MCF 10A (cell line): ENCODE measurements around the gene TXLNB. TPM values are rescaled to one million over a fixed set of nuclear protein-coding genes. Genes with fewer than 3 reads are reported as not detected.
A peak's percentile ranks its signal among the peaks of the same experiment; 100 is the strongest.

Experiments used
- BruUV-seq: library from RNA; stranded (reverse); fragments of 400-500 nt; replicated peaks from 2 replicates; lab custom pipeline; 2021; lab: Mats Ljungman, UMichigan
- CTCF ChIA-PET: fragments of 300-600 bp; sonication (Branson Sonifier 250); formaldehyde crosslinking; extraction: SDS; loops from one replicate; lab custom pipeline; 2021; ENCODE audit warnings: antibody characterized with exemption, inconsistent platforms; lab: Yijun Ruan, JAX
- POLR2A ChIA-PET: fragments of 300-600, 350-650 bp; sonication (Branson Sonifier 250); formaldehyde crosslinking; extraction: SDS; loops from one replicate; lab custom pipeline; 2020; ENCODE audit warnings: antibody characterized with exemption, inconsistent platforms; lab: Yijun Ruan, JAX
- DNase-seq: peaks from one replicate; pipeline ENCODE4 v3.0.0-alpha.2; 2018; ENCODE audit not compliant: unreplicated experiment
- H3K27ac Mint-ChIP-seq: one replicate; pipeline ENCODE4 v1.8.0; 2022; ENCODE audit warnings: mild to moderate bottlenecking, low read depth, mixed read lengths; ENCODE audit not compliant: unreplicated experiment
- H3K27me3 Mint-ChIP-seq: one replicate; pipeline ENCODE4 v1.8.0; 2022; ENCODE audit warnings: mixed read lengths; ENCODE audit not compliant: insufficient read depth, unreplicated experiment
- H3K36me3 Mint-ChIP-seq: one replicate; pipeline ENCODE4 v1.8.0; 2022; ENCODE audit warnings: mild to moderate bottlenecking, moderate library complexity, mixed read lengths; ENCODE audit not compliant: insufficient read depth, unreplicated experiment
- H3K4me1 Mint-ChIP-seq: one replicate; pipeline ENCODE4 v1.8.0; 2022; ENCODE audit warnings: mixed read lengths; ENCODE audit not compliant: insufficient read depth, unreplicated experiment
- H3K4me3 Mint-ChIP-seq: one replicate; pipeline ENCODE4 v1.8.0; 2022; ENCODE audit warnings: mild to moderate bottlenecking, moderate library complexity, mixed read lengths; ENCODE audit not compliant: unreplicated experiment
- H3K9me3 Mint-ChIP-seq: one replicate; pipeline ENCODE4 v1.8.0; 2022; ENCODE audit warnings: mixed read lengths; ENCODE audit not compliant: unreplicated experiment
- intact Hi-C: fragments of 100-400 bp; cut with micrococcal nuclease; formaldehyde crosslinking; loops from 2 replicates; pipeline ENCODE4 v1.14.1; 2022
- total RNA-seq: library from RNA; stranded (reverse); gene quantifications from 2 replicates; pipeline ENCODE4 v1.2.3, GENCODE V29; 2022
- TF ChIP-seq, protein P1 (sequence below): fragments of 200-600 bp; IDR thresholded peaks from one replicate; pipeline ENCODE4 v1.8.0; 2022; ENCODE audit warnings: antibody characterized with exemption, mild to moderate bottlenecking; ENCODE audit not compliant: unreplicated experiment

Gene TXLNB
- total RNA-seq, 1 experiment from 2014 or later, result not detected

- DNase-seq, result peak; percentile 10
- ChIA-PET POLR2A (interaction anchor here (1.1 to 3.6 kb wide), 2 partner anchors 8 to 38 kb away, joined by 3 to 11 read pairs; partner anchors contain the start of gene CITED2), CTCF (no interaction called here)
- Mint-ChIP-seq H3K36me3 (no peaks in the 10 kb centered on the region), H3K27me3 (no peaks in the 10 kb centered on the region), H3K4me1 (peaks cover 27% of the 10 kb centered on the region), H3K27ac (peak overlapping the region; percentile 83), H3K4me3 (no peak overlapping the region), H3K9me3 (no peaks in the 10 kb centered on the region)
- TF ChIP-seq, protein P1, sequence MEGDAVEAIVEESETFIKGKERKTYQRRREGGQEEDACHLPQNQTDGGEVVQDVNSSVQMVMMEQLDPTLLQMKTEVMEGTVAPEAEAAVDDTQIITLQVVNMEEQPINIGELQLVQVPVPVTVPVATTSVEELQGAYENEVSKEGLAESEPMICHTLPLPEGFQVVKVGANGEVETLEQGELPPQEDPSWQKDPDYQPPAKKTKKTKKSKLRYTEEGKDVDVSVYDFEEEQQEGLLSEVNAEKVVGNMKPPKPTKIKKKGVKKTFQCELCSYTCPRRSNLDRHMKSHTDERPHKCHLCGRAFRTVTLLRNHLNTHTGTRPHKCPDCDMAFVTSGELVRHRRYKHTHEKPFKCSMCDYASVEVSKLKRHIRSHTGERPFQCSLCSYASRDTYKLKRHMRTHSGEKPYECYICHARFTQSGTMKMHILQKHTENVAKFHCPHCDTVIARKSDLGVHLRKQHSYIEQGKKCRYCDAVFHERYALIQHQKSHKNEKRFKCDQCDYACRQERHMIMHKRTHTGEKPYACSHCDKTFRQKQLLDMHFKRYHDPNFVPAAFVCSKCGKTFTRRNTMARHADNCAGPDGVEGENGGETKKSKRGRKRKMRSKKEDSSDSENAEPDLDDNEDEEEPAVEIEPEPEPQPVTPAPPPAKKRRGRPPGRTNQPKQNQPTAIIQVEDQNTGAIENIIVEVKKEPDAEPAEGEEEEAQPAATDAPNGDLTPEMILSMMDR, result no peak
- intact Hi-C loops, result no loop called here
- no TSS peak for BruUV-seq
These were observed 45.2 kb upstream of the TXLNB start for GRCh38 chr6:139337001-139337400.

GRCh38 chr6:139336488-139336887 is 44.7 kb upstream of the TXLNB start:
- ChIA-PET CTCF (interaction anchor here (0.7 to 2.0 kb wide), 4 partner anchors 12 to 542 kb away, joined by 3 to 10 read pairs (median 4); no protein-coding TSS in a partner anchor), POLR2A (interaction anchor here (1.1 to 3.6 kb wide), 3 partner anchors 9 to 38 kb away, joined by 3 to 11 read pairs (median 5); partner anchors contain the start of gene CITED2)
- H3K9me3 Mint-ChIP-seq, result no peaks in the 10 kb centered on the region
- intact Hi-C loops, result no loop called here
- no TSS peak for BruUV-seq
- H3K36me3 Mint-ChIP-seq, result no peaks in the 10 kb centered on the region
- TF ChIP-seq, protein P1, result no peak
- H3K27ac Mint-ChIP-seq, result peak overlapping the region; percentile 83
- peak; percentile 88 for DNase-seq
- H3K4me1 Mint-ChIP-seq, result peaks cover 27% of the 10 kb centered on the region
- no peak overlapping the region for H3K4me3 Mint-ChIP-seq
- H3K27me3 Mint-ChIP-seq, result no peaks in the 10 kb centered on the region

DNA sequence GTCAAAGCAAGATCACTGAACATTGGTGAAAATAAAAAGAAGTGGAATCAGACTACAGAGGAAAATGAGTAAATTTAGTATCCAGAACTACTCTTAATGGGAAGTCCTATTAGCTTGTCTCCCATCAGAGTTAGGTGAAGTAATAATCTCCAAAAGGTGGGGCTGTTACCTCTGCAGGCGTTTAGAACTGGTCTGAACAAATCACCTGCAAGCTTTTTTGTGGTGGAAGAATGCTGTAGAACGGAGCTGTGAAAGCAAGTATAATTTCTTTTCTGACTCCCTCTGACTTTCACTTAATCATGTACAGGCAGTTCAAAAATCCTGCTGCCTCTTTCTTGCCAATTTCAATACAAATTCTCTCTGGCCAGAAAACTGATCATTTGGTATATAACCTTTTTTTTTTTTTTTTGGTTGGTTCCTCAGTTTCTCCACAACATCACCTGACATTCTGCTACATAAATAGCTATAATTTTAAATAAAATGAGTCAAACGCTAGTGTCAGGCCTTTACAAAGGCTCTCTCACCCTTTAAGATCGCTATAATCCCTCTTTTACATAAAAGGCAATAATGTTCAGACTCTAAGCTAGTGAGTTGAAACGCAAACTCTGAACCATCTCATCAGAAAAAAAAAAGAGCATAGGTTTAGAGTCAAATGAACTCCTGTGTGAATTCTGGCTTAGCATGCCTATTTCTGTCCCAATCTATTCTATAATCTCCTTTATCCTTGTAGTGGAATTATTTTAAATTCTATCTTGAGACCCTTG is 43.8 kb upstream of the TXLNB start:
- no peaks in the 10 kb centered on the region for H3K9me3 Mint-ChIP-seq
- intact Hi-C loops, result no loop called here
- TF ChIP-seq, protein P1, result no peak
- H3K4me3 Mint-ChIP-seq, result peak overlapping the region; percentile 26
- peaks cover 30% of the 10 kb centered on the region for H3K4me1 Mint-ChIP-seq
- peak overlapping the region; percentile 88 for H3K27ac Mint-ChIP-seq
- BruUV-seq, result no TSS peak
- ChIA-PET CTCF (interaction anchor here (0.7 to 2.0 kb wide), 6 partner anchors 11 to 541 kb away, joined by 3 to 10 read pairs (median 3); no protein-coding TSS in a partner anchor), POLR2A (interaction anchor here (1.4 to 3.6 kb wide), 2 partner anchors 10 to 39 kb away, joined by 5 to 11 read pairs; partner anchors contain the start of gene CITED2)
- H3K36me3 Mint-ChIP-seq, result no peaks in the 10 kb centered on the region
- H3K27me3 Mint-ChIP-seq, result no peaks in the 10 kb centered on the region
- DNase-seq, result peak; percentile 9

- Mint-ChIP-seq H3K9me3 (no peaks in the 10 kb centered on the region), H3K4me3 (peak overlapping the region; percentile 26), H3K36me3 (no peaks in the 10 kb centered on the region), H3K27ac (peak overlapping the region; percentile 88), H3K4me1 (peaks cover 30% of the 10 kb centered on the region), H3K27me3 (no peaks in the 10 kb centered on the region)
- peak; percentile 88 for DNase-seq
- intact Hi-C loops, result no loop called here
- TF ChIP-seq, protein P1, result no peak
- POLR2A ChIA-PET, result interaction anchor here (1.4 to 3.6 kb wide), 2 partner anchors 10 to 40 kb away, joined by 5 to 11 read pairs; partner anchors contain the start of gene CITED2
- BruUV-seq, result TSS peak; percentile 93
- CTCF ChIA-PET, result interaction anchor here (1.1 to 2.0 kb wide), 4 partner anchors 11 to 115 kb away, joined by 3 to 10 read pairs (median 4); no protein-coding TSS in a partner anchor
These were observed 43.1 kb upstream of the TXLNB start for GRCh38 chr6:139334806-139335446.
